IPS-18a (cell line): ENCODE results near the gene ZC3H13.

Experiments
- H3K27ac ChIP-seq: one replicate; pipeline ENCODE4 v1.5.1; 2013; ENCODE audit warnings: low read length
- H3K27me3 ChIP-seq: one replicate; pipeline ENCODE4 v1.6.1; 2013; ENCODE audit warnings: mild to moderate bottlenecking, low read length; ENCODE audit not compliant: control insufficient read depth, insufficient read depth
- H3K36me3 ChIP-seq: one replicate; pipeline ENCODE4 v1.6.1; 2013; ENCODE audit warnings: low read depth, low read length; ENCODE audit not compliant: control insufficient read depth
- H3K4me1 ChIP-seq: one replicate; pipeline ENCODE4 v1.6.1; 2013; ENCODE audit warnings: low read depth, low read length; ENCODE audit not compliant: control insufficient read depth
- H3K4me3 ChIP-seq: one replicate; pipeline ENCODE4 v1.5.1; 2013; ENCODE audit warnings: low read length
- H3K9ac ChIP-seq: one replicate; pipeline ENCODE4 v1.6.1; 2013; ENCODE audit warnings: mild to moderate bottlenecking, low read length, moderate library complexity
- H3K9me3 ChIP-seq: one replicate; pipeline ENCODE4 v1.6.1; 2013; ENCODE audit warnings: low read depth, low read length; ENCODE audit not compliant: control insufficient read depth

ZC3H13 gene

DNA sequence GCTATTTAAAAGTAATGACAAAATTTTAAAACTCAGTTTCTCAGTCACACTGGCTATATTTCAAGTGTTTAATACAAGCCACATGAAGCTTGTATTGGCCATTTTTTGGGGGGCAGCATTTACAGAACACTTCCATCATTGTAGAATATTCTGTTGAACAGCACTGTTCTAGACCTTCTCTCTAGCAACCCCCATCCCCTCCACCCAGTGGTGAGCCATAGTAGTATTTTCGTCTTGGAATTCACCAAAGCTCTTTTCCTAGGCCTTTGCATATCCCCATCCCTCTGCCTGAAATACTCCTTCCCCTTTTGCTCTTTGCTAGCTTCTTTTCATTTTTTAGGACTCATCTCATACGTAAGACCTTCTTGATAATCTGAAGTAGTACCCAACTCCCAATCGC, 99.5 kb downstream of the ZC3H13 start:
- Histone ChIP-seq H3K27me3 (no peaks in the 10 kb centered on the region), H3K4me3 (no peak overlapping the region), H3K36me3 (peaks cover 23% of the 10 kb centered on the region), H3K4me1 (no peaks in the 10 kb centered on the region), H3K9ac (no peak overlapping the region), H3K9me3 (no peaks in the 10 kb centered on the region), H3K27ac (no peak overlapping the region)

GRCh38 chr13:45951724-45952123, 100.8 kb downstream of the ZC3H13 start:
- H3K9me3 ChIP-seq = no peaks in the 10 kb centered on the region
- no peaks in the 10 kb centered on the region for H3K4me1 ChIP-seq
- no peak overlapping the region for H3K9ac ChIP-seq
- H3K27me3 ChIP-seq = no peaks in the 10 kb centered on the region
- no peak overlapping the region for H3K27ac ChIP-seq
- no peak overlapping the region for H3K4me3 ChIP-seq
- H3K36me3 ChIP-seq = peaks cover 12% of the 10 kb centered on the region

DNA sequence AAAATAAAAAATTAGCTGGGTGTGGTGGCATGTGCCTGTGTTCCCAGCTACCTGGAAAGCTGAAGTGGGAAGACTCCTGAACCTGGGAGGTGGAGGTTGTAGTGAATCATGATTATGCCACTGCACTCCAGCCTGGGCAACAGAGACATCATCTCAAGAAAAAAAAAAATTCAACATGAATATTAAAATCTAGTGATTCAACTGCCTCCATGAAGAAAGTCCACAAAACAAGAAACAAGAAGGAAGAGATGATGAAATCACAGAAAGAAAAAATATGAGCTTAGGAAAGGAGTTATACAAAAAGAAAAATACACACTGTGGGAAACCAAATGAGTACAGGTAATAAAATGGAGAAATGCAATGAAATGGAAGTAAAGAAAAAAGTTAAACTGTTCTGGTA, 101.4 kb downstream of the ZC3H13 start:
- H3K27ac ChIP-seq = no peak overlapping the region

GRCh38 chr13:45950386-45951000, 102.1 kb downstream of the ZC3H13 start:
- Histone ChIP-seq H3K27ac (no peak overlapping the region), H3K9me3 (no peaks in the 10 kb centered on the region), H3K27me3 (no peaks in the 10 kb centered on the region), H3K4me3 (no peak overlapping the region), H3K36me3 (peaks cover under 1% of the 10 kb centered on the region), H3K9ac (no peak overlapping the region), H3K4me1 (no peaks in the 10 kb centered on the region)

More for the DNA sequence above, 101.4 kb downstream of the ZC3H13 start:
- H3K36me3 ChIP-seq = peaks cover 6% of the 10 kb centered on the region
- no peaks in the 10 kb centered on the region for H3K9me3 ChIP-seq
- H3K4me3 ChIP-seq = no peak overlapping the region
- H3K27me3 ChIP-seq = no peaks in the 10 kb centered on the region
- no peak overlapping the region for H3K9ac ChIP-seq
- H3K4me1 ChIP-seq = no peaks in the 10 kb centered on the region

- H3K9me3 ChIP-seq = no peaks in the 10 kb centered on the region
- H3K4me3 ChIP-seq = no peak overlapping the region
- H3K4me1 ChIP-seq = no peaks in the 10 kb centered on the region
- H3K9ac ChIP-seq = no peak overlapping the region
- H3K27me3 ChIP-seq = no peaks in the 10 kb centered on the region
- no peaks in the 10 kb centered on the region for H3K36me3 ChIP-seq
- H3K27ac ChIP-seq = no peak overlapping the region
Observed at GRCh38 chr13:45949161-45949560, 103.4 kb downstream of the ZC3H13 start.

DNA sequence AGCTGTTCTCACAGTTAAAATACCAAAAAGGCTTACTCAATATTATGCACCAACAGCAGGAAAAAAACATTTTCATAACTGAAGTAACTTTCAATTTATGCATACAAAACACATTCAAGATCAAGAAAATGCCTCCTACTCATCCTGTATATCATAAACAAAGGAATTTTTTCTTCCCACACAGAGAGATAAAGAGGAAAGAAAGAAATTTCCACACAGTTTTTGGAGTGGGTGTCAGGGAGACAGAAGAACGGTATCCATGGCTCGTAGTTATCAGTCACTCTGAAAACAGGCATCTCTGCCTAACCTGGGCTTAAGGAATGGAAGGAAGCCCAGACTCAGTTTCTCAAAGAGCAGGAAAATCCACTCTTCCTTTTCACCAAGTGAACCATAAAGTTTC, 108.6 kb downstream of the ZC3H13 start:
- Histone ChIP-seq H3K9ac (no peak overlapping the region), H3K36me3 (no peaks in the 10 kb centered on the region), H3K4me1 (no peaks in the 10 kb centered on the region), H3K27me3 (no peaks in the 10 kb centered on the region), H3K27ac (no peak overlapping the region), H3K9me3 (no peaks in the 10 kb centered on the region), H3K4me3 (no peak overlapping the region)

DNA sequence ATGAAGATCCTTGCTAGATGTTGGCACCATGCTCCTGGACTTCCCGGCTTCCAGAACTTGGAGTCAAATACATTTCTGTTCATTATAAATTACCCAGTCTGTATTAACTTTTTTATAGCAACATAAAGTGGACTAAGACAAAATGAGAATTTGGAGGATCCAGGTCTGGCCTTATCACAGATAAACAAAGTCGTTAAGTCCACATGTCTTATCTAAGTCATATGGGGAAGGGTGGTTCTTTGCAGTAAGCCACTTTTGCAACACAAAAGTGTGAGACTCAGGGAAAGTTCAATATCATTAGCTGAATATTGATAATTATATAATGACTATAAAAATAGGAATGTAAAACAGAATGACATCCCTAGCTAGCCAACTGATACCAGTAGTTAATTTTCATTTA, 109.4 kb downstream of the ZC3H13 start:
- H3K9ac ChIP-seq = no peak overlapping the region
- H3K9me3 ChIP-seq = no peaks in the 10 kb centered on the region
- H3K4me1 ChIP-seq = no peaks in the 10 kb centered on the region
- H3K27ac ChIP-seq = no peak overlapping the region
- no peak overlapping the region for H3K4me3 ChIP-seq
- no peaks in the 10 kb centered on the region for H3K36me3 ChIP-seq
- no peaks in the 10 kb centered on the region for H3K27me3 ChIP-seq

DNA sequence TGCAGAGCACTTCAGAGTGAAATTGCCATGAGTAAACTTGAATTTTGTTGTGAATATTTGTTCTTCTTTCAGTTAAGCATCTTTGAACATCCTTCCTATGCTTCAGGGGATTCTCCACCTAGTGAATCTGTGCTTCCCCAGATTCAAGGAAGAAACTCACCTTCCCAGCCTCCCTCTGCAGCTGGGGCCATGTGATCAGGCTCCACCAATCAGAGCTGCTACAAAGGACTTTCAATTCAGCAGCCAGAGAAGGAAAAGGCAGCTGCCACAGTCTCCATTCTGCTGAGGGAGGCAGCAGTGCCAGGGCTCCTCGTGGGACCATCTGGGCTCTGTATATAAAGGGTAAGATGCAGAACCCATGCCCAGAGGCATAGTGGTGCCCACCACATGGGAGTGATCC, 111.3 kb downstream of the ZC3H13 start:
- Histone ChIP-seq H3K4me3 (no peak overlapping the region), H3K9me3 (no peaks in the 10 kb centered on the region), H3K9ac (no peak overlapping the region), H3K4me1 (no peaks in the 10 kb centered on the region), H3K27ac (no peak overlapping the region), H3K36me3 (no peaks in the 10 kb centered on the region), H3K27me3 (no peaks in the 10 kb centered on the region)

DNA sequence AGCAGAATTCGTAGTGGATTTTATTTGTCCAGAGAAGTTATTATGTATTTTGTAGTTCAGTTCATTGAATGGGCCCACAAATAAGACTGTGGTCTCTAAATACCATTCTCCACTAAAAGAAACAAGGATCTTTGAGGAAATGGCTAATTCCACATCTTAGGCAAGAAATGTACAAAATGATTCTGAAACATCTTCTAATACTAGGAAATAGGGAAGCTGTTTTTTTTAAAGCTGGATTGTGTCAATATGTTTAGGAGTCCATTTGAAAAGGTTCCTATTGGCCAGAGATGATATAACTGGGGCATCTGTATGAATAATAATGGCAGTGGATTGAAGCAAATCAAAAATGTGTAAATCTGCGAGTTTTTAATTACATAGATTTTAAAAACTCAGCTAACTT, 112.5 kb downstream of the ZC3H13 start:
- Histone ChIP-seq H3K4me1 (no peaks in the 10 kb centered on the region), H3K27ac (no peak overlapping the region), H3K9me3 (no peaks in the 10 kb centered on the region), H3K9ac (no peak overlapping the region), H3K36me3 (no peaks in the 10 kb centered on the region), H3K27me3 (no peaks in the 10 kb centered on the region), H3K4me3 (no peak overlapping the region)

DNA sequence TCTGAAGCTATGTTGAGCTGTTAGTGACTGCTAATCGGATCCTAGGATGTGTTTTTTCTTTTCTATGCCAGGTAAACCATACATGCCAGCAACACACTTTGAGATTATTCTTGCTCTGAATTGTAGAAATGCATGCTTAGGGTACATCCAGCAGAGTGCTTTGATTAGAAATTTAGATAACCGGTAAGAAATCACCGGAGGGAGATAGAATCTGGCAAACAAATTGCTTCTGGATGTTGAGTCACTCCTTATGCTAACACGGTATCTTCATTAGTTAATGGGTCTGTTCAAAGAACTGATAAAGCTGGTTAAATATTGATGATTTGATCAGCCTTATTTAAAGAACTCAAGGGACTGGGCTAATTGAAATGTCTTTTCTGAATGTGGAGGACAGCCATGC, 115.9 kb downstream of the ZC3H13 start:
- H3K4me1 ChIP-seq = no peaks in the 10 kb centered on the region
- no peak overlapping the region for H3K27ac ChIP-seq
- no peaks in the 10 kb centered on the region for H3K36me3 ChIP-seq
- no peak overlapping the region for H3K9ac ChIP-seq
- no peak overlapping the region for H3K4me3 ChIP-seq
- no peaks in the 10 kb centered on the region for H3K27me3 ChIP-seq
- H3K9me3 ChIP-seq = no peaks in the 10 kb centered on the region

DNA sequence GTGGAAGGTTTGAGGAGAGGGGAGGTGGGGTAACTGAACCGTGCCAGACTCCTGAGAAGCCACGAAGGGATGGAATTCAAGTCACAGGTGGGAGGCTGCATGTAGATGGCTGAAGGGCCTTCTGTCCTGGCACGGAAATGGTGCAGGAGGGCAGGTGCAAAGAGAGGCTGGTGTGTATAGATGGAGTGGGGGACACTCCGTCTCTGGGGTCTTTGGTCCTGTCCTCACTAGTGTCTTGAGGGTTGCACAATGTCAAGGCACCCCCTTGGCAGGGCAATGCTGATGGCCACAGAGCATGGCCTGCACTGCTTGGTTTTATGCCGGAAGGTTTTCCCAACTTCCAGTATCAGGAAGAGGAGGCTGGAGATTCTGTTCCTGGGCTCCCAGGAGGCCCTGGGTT, 118.3 kb downstream of the ZC3H13 start:
- no peak overlapping the region for H3K27ac ChIP-seq
- H3K27me3 ChIP-seq = no peaks in the 10 kb centered on the region
- no peak overlapping the region for H3K4me3 ChIP-seq
- H3K9me3 ChIP-seq = no peaks in the 10 kb centered on the region
- no peak overlapping the region for H3K9ac ChIP-seq
- no peaks in the 10 kb centered on the region for H3K36me3 ChIP-seq
- no peaks in the 10 kb centered on the region for H3K4me1 ChIP-seq

DNA sequence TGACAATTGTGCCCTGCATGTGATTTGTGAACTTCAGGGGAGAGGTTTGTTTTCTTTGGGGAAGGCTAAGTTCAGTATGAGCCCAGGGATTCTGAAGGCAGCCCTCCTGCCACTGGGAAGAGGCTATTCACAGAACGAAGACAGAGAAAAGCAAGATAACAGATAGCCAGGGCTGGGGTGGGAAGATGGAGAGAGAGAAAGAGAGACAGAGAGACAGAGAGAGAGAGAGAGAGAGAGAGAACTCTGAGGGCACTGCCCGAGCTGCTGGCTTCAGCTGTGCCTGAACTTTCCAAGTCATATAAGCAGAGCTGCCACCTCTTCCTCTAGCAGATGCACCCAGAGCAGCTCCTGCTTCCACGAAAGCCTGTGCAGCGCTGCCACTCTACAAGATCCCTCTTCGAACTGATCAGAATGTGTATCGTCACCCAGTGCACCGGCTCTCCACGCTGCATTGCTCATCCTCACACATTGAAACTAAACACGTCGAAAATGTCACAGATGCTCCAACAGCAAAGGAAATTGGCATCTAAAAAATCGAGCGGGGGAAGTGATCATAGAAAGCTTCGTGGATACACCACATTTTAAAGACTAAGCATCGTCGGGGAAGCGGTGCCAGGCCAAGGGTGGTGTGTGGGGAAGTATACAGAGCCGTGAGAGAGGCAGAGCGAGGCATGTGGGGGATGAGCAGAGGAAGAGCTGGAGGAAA, 119.2 kb downstream of the ZC3H13 start:
- Histone ChIP-seq H3K27ac (no peak overlapping the region), H3K9me3 (no peaks in the 10 kb centered on the region), H3K36me3 (no peaks in the 10 kb centered on the region), H3K27me3 (no peaks in the 10 kb centered on the region), H3K9ac (no peak overlapping the region), H3K4me1 (no peaks in the 10 kb centered on the region), H3K4me3 (no peak overlapping the region)
